Measurements from ENCODE around the gene CNTN4. TPM values are rescaled to one million over a fixed set of nuclear protein-coding genes. Genes with fewer than 3 reads are reported as not detected.

CNTN4 gene
- total RNA-seq, 1 experiment from 2014 or later, result not detected

- TF ChIP-seq KAT7 (CRISPR knock-in tag; IDR thresholded peaks at IDR 0.05; ENCODE audit: borderline replicate concordance), result no peak
Observed at GRCh38 chr3:2495746-2496145, 397.1 kb downstream of the CNTN4 start (continued).

GRCh38 chr3:2504912-2505311 lies 406.2 kb downstream of the CNTN4 start:
- Mint-ChIP-seq H3K36me3 (peaks cover 85% of the 10 kb centered on the region), H3K9me3 (peaks cover 89% of the 10 kb centered on the region), H3K4me1 (no peaks in the 10 kb centered on the region), H3K27me3 (ENCODE audit: low read depth) (peaks cover 3% of the 10 kb centered on the region; the same call in 1 of the 2 replicates), H3K27ac (no peak overlapping the region), H3K4me3 (no peak overlapping the region)
- POLR2A ChIA-PET, result no interaction called here
- ATAC-seq, result no peak
- no peak for DNase-seq (ENCODE audit: low spot score)
- CTCF ChIA-PET, result no interaction called here
- TF ChIP-seq TEAD1 (CRISPR knock-in tag; IDR thresholded peaks at IDR 0.05), result no peak
- no peak for TF ChIP-seq FOXP1 (CRISPR knock-in tag; IDR thresholded peaks at IDR 0.05; ENCODE audit: borderline replicate concordance)
- no peak for TF ChIP-seq RORB (CRISPR knock-in tag; IDR thresholded peaks at IDR 0.05)
- TF ChIP-seq ATF6 (CRISPR knock-in tag; IDR thresholded peaks at IDR 0.05), result no peak
- no peak for TF ChIP-seq E2F4 (CRISPR knock-in tag; IDR thresholded peaks at IDR 0.05; ENCODE audit: borderline replicate concordance, low read depth)
- no peak for TF ChIP-seq NR3C1 (CRISPR knock-in tag; conservative IDR thresholded peaks at IDR 0.05; ENCODE audit: low read depth)
- TF ChIP-seq FOXP4 (CRISPR knock-in tag; IDR thresholded peaks at IDR 0.05), result no peak
- TF ChIP-seq JUN (CRISPR knock-in tag; IDR thresholded peaks at IDR 0.05), result no peak
- no peak for TF ChIP-seq GTF2I (CRISPR knock-in tag; conservative IDR thresholded peaks at IDR 0.05)
- TF ChIP-seq IRF2 (CRISPR knock-in tag; IDR thresholded peaks at IDR 0.05; ENCODE audit: borderline replicate concordance, low read depth), result no peak

GRCh38 chr3:2506776-2507175 lies 408.1 kb downstream of the CNTN4 start:
- Mint-ChIP-seq H3K4me1 (no peaks in the 10 kb centered on the region), H3K4me3 (no peak overlapping the region), H3K27me3 (ENCODE audit: low read depth) (peaks cover 8% of the 10 kb centered on the region), H3K9me3 (peaks cover 91% of the 10 kb centered on the region), H3K36me3 (peaks cover 86% of the 10 kb centered on the region), H3K27ac (no peak overlapping the region)
- ATAC-seq (no peak), DNase-seq (ENCODE audit: low spot score) (no peak)
- ChIA-PET POLR2A (no interaction called here), CTCF (no interaction called here)
- TF ChIP-seq ZNF121 (CRISPR knock-in tag; IDR thresholded peaks at IDR 0.05) (no peak), ERG (CRISPR knock-in tag; IDR thresholded peaks at IDR 0.05) (no peak), JAZF1 (CRISPR knock-in tag; IDR thresholded peaks at IDR 0.05) (no peak), ZNF512 (CRISPR knock-in tag; IDR thresholded peaks at IDR 0.05; ENCODE audit: borderline replicate concordance) (no peak), ZNF138 (CRISPR knock-in tag; conservative IDR thresholded peaks at IDR 0.05) (no peak), AR (CRISPR knock-in tag; IDR thresholded peaks at IDR 0.05) (no peak), NFE2L1 (CRISPR knock-in tag; IDR thresholded peaks at IDR 0.05) (no peak), ETV6 (CRISPR knock-in tag; IDR thresholded peaks at IDR 0.05) (no peak), GRHL2 (CRISPR knock-in tag; IDR thresholded peaks at IDR 0.05; ENCODE audit: insufficient replicate concordance, severe bottlenecking) (no peak), ELF4 (CRISPR knock-in tag; IDR thresholded peaks at IDR 0.05; ENCODE audit: low read depth) (no peak), ESRRA (CRISPR knock-in tag; IDR thresholded peaks at IDR 0.05; ENCODE audit: borderline replicate concordance) (no peak), MXD4 (CRISPR knock-in tag; IDR thresholded peaks at IDR 0.05; ENCODE audit: borderline replicate concordance) (no peak), USF1 (CRISPR knock-in tag; IDR thresholded peaks at IDR 0.05) (no peak)
